HG03354 (cell line): ENCODE measurements around the gene LRRN4.
"Not testable (repeated sequence)": the region's sequence is repeated elsewhere in the genome, so short reads cannot be mapped to it uniquely, and the experiment has no call there.

Experiments
- ATAC-seq: cut with Tn5 transposase; IDR thresholded peaks from one replicate; pipeline ENCODE4 v1.9.1; 2021; ENCODE audit warnings: mild to moderate bottlenecking; ENCODE audit not compliant: unreplicated experiment, poor library complexity, severe bottlenecking

The LRRN4 gene

GRCh38 chr20:6036213-6036612 is 17.6 kb downstream of the LRRN4 start:
- no peak for ATAC-seq

GRCh38 chr20:6034134-6034969 is 19.5 kb downstream of the LRRN4 start:
- ATAC-seq: no peak

GRCh38 chr20:6032907-6033306 is 21.0 kb downstream of the LRRN4 start:
- ATAC-seq: not testable (repeated sequence)

- ATAC-seq: no peak
Measured at GRCh38 chr20:6030453-6031080, 23.3 kb downstream of the LRRN4 start.

- no peak for ATAC-seq
Measured at GRCh38 chr20:6029538-6029937, 24.3 kb downstream of the LRRN4 start.

- ATAC-seq: no peak
Measured at GRCh38 chr20:6028818-6029217, 25.0 kb downstream of the LRRN4 start.

GRCh38 chr20:6026051-6026450 is 27.8 kb downstream of the LRRN4 start:
- ATAC-seq: no peak

GRCh38 chr20:6024768-6025167 is 29.1 kb downstream of the LRRN4 start:
- no peak for ATAC-seq

- ATAC-seq: no peak
Measured at GRCh38 chr20:6017880-6018279, 36.0 kb downstream of the LRRN4 start.

- no peak for ATAC-seq
Measured at GRCh38 chr20:6017467-6017866, 36.4 kb downstream of the LRRN4 start.

GRCh38 chr20:6014957-6015356 is 38.9 kb downstream of the LRRN4 start:
- ATAC-seq: no peak

GRCh38 chr20:6014017-6014416 is 39.8 kb downstream of the LRRN4 start:
- no peak for ATAC-seq

- no peak for ATAC-seq
Measured at GRCh38 chr20:6012179-6012578, 41.7 kb downstream of the LRRN4 start.

- ATAC-seq: no peak
Measured at GRCh38 chr20:6008254-6008653, 45.6 kb downstream of the LRRN4 start.

GRCh38 chr20:6007529-6008103 is 46.2 kb downstream of the LRRN4 start:
- no peak for ATAC-seq

- no peak for ATAC-seq
Measured at GRCh38 chr20:6007094-6007528, 46.7 kb downstream of the LRRN4 start.

GRCh38 chr20:6006603-6006949 is 47.3 kb downstream of the LRRN4 start:
- ATAC-seq: no peak

- ATAC-seq: no peak
Measured at GRCh38 chr20:6000871-6001270, 53.0 kb downstream of the LRRN4 start.

GRCh38 chr20:5999783-6000182 is 54.1 kb downstream of the LRRN4 start:
- ATAC-seq: no peak

- peak; percentile 96 for ATAC-seq
Measured at GRCh38 chr20:5996765-5997164, 57.1 kb downstream of the LRRN4 start.
